Ascending aorta (tissue), 2 donors: Measurements from ENCODE around the gene ARL15. TPM values are rescaled to one million over a fixed set of nuclear protein-coding genes. Genes with fewer than 3 reads are reported as not detected.
"Not testable (repeated sequence)": the region's sequence is repeated elsewhere in the genome, so short reads cannot be mapped to it uniquely, and the experiment has no call there.

ENCODE experiments used
- DNase-seq, 2 donors: peaks; one replicate each; pipeline ENCODE4 v3.0.0-alpha.2; 2019; ENCODE audit warnings: low spot score in 2 of 2
- H3K27ac ChIP-seq, 2 donors: fragments of 200-600 bp; sonication (generic); one replicate each; pipeline ENCODE4 v1.5.1; 2016 to 2017; ENCODE audit warnings: mild to moderate bottlenecking in 1 of 2
- H3K27me3 ChIP-seq: fragments of 200-600 bp; sonication (generic); one replicate; pipeline ENCODE4 v1.5.1; 2017
- H3K36me3 ChIP-seq, 2 donors: fragments of 200-600 bp; sonication (generic); one replicate each; pipeline ENCODE4 v1.5.1; 2016
- H3K4me1 ChIP-seq, 2 donors: fragments of 200-600 bp; sonication (generic); one replicate each; pipeline ENCODE4 v1.5.1; 2016 to 2017; ENCODE audit warnings: mild to moderate bottlenecking in 1 of 2
- H3K4me3 ChIP-seq, 2 donors: fragments of 200-600 bp; sonication (generic); one replicate each; pipeline ENCODE4 v1.5.1; 2016 to 2017; ENCODE audit warnings: mild to moderate bottlenecking in 1 of 2
- H3K9me3 ChIP-seq, 2 donors: fragments of 200-600 bp; sonication (generic); one replicate each; pipeline ENCODE4 v1.5.1; 2016
- intact Hi-C: fragments of 100-400 bp; cut with DNase I; formaldehyde crosslinking; loops from one replicate; pipeline ENCODE4 v1.15.1; 2023
- total RNA-seq: library from RNA; depleted of rRNA; stranded (reverse); fragments of >200 nt; gene quantifications from one replicate; pipeline ENCODE4 v1.1.0, GENCODE V29; 2016
- TF ChIP-seq, protein P1 (sequence below), 3 experiments: fragments of 200-600 bp in 2 of 3; fragments of 450-650 bp in 1 of 3; sonication (generic) in 2 of 3; IDR thresholded peaks; one replicate each; pipeline ENCODE4 v1.5.1; 2016 to 2019; ENCODE audit warnings: antibody characterized with exemption in 3 of 3, mild to moderate bottlenecking in 1 of 3, moderate library complexity in 1 of 3

ARL15 gene
- total RNA-seq, 1 donor from 2014 or later: 12.5 TPM

- intact Hi-C loops: no loop called here
These were observed 326.6 kb downstream of the ARL15 start for GRCh38 chr5:53983568-53984460.

DNA sequence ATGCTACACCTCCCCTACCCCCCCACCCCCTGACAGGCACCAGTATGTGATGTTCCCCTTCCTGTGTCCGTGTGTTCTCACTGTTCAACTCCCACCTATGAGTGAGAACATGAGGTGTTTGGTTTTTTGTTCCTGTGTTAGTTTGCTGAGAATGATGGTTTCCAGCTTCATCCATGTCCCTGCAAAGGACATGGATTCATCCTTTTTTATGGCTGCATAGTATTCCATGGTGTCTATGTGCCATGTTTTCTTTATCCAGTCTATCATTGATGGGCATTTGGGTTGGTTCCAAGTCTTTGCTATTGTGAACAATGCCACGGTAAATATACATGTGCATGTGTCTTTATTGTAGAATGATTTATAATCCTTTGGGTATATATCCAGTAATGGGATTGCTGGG is 328.1 kb downstream of the ARL15 start:
- H3K4me3 ChIP-seq, intact Hi-C loops, H3K27me3 ChIP-seq, H3K36me3 ChIP-seq, H3K9me3 ChIP-seq, H3K4me1 ChIP-seq, DNase-seq, H3K27ac ChIP-seq: not testable (repeated sequence)

More at GRCh38 chr5:53983568-53984460, 326.6 kb downstream of the ARL15 start:
- no peak overlapping the region for H3K27ac ChIP-seq
- H3K4me1 ChIP-seq: no peaks in the 10 kb centered on the region
- no peak for DNase-seq
- TF ChIP-seq, protein P1, sequence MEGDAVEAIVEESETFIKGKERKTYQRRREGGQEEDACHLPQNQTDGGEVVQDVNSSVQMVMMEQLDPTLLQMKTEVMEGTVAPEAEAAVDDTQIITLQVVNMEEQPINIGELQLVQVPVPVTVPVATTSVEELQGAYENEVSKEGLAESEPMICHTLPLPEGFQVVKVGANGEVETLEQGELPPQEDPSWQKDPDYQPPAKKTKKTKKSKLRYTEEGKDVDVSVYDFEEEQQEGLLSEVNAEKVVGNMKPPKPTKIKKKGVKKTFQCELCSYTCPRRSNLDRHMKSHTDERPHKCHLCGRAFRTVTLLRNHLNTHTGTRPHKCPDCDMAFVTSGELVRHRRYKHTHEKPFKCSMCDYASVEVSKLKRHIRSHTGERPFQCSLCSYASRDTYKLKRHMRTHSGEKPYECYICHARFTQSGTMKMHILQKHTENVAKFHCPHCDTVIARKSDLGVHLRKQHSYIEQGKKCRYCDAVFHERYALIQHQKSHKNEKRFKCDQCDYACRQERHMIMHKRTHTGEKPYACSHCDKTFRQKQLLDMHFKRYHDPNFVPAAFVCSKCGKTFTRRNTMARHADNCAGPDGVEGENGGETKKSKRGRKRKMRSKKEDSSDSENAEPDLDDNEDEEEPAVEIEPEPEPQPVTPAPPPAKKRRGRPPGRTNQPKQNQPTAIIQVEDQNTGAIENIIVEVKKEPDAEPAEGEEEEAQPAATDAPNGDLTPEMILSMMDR (IDR thresholded peaks at IDR 0.05): no peak
- no peaks in the 10 kb centered on the region for H3K27me3 ChIP-seq
- H3K36me3 ChIP-seq: no peaks in the 10 kb centered on the region
- no peak overlapping the region for H3K4me3 ChIP-seq
- peaks cover 0 to 6% of the 10 kb centered on the region in 2 donors for H3K9me3 ChIP-seq

DNA sequence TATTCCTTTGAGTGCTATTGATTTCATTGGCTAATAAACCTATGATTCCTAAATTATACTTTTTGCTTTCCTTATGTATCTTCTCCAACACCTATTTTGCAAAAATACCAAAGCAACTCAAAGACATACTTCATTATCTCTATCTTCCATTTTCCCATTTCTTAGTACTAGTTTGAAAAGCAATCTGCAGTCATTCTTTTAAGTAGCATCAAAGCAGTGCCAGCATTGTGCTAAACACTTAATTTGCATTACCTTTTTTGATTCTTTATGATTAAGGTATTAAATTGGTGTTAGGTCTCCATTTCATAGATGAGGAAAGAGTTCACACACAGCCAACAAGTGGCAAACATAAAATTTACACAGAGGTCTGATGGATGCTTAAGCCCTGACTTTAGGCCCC is 330.3 kb downstream of the ARL15 start:
- H3K4me1 ChIP-seq: no peaks in the 10 kb centered on the region
- TF ChIP-seq, protein P1 (IDR thresholded peaks at IDR 0.05): no peak
- no peak overlapping the region for H3K4me3 ChIP-seq
- peaks cover 0 to 6% of the 10 kb centered on the region in 2 donors for H3K9me3 ChIP-seq
- H3K27ac ChIP-seq: no peak overlapping the region
- no peaks in the 10 kb centered on the region for H3K27me3 ChIP-seq
- DNase-seq: no peak
- intact Hi-C loops: no loop called here
- H3K36me3 ChIP-seq: no peaks in the 10 kb centered on the region

DNA sequence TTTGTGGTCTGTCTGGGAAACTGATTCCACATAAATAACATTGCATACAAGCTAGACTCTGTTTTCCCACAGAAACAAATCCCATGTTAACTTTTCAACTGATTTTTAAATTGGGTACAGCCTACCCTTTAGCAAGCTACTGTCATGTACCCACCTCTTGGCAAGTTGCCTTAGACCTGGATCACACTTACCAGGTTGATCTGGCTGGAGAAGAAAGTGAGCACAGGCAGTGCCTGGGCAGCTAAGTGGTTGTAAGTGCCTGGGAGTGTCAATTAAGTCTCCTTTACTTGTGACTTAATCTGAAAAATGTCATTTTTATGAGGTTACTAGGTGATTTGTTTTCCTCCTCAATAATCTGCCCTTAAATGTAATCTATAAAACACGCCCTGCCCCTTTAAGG is 336.4 kb downstream of the ARL15 start:
- H3K4me3 ChIP-seq: no peak overlapping the region
- no peaks in the 10 kb centered on the region for H3K27me3 ChIP-seq
- TF ChIP-seq, protein P1 (IDR thresholded peaks at IDR 0.05): no peak
- intact Hi-C loops: no loop called here
- H3K4me1 ChIP-seq: no peaks in the 10 kb centered on the region
- H3K27ac ChIP-seq: no peak overlapping the region
- no peaks in the 10 kb centered on the region for H3K36me3 ChIP-seq
- DNase-seq: no peak
- H3K9me3 ChIP-seq: no peaks in the 10 kb centered on the region

GRCh38 chr5:53972314-53972713 is 338.1 kb downstream of the ARL15 start:
- no peak overlapping the region for H3K4me3 ChIP-seq
- TF ChIP-seq, protein P1 (IDR thresholded peaks at IDR 0.05): no peak
- H3K27ac ChIP-seq: no peak overlapping the region
- no peaks in the 10 kb centered on the region for H3K27me3 ChIP-seq
- no peak for DNase-seq
- no peaks in the 10 kb centered on the region for H3K4me1 ChIP-seq
- intact Hi-C loops: no loop called here
- no peaks in the 10 kb centered on the region for H3K36me3 ChIP-seq
- H3K9me3 ChIP-seq: no peaks in the 10 kb centered on the region

DNA sequence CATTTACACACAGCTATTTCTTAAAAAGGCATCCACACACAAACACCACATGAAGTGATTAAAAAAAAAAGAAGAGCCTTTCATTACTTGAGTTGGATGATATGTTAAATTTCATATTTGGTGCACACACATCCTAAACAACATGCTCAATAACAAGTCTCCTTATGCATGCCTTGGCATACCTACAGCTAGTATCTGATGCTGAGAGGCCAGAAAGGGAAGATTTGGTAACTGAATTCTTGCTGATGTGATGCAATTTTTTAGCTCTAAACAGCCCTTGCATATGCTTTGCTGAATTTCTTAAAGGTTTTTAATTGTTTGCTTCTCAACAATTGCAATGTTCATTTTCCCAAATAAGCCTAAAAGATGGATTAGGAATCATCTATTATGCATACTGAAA is 338.8 kb downstream of the ARL15 start:
- no peak overlapping the region for H3K27ac ChIP-seq
- DNase-seq: no peak
- H3K27me3 ChIP-seq: no peaks in the 10 kb centered on the region
- TF ChIP-seq, protein P1 (IDR thresholded peaks at IDR 0.05): no peak
- H3K4me3 ChIP-seq: no peak overlapping the region
- H3K36me3 ChIP-seq: no peaks in the 10 kb centered on the region
- H3K4me1 ChIP-seq: no peaks in the 10 kb centered on the region
- H3K9me3 ChIP-seq: no peaks in the 10 kb centered on the region
- intact Hi-C loops: no loop called here
